K562 (cell line): ENCODE measurements around the gene GTF2I. TPM values are rescaled to one million over a fixed set of nuclear protein-coding genes. Genes with fewer than 3 reads are reported as not detected.

ENCODE experiments used
- ATAC-seq: fragments of 200-7000 bp; cut with Tn5 transposase; 3 replicates; pipeline ENCODE4 v1.9.1; 2020; ENCODE audit warnings: moderate library complexity
- BruUV-seq: library from RNA; stranded (reverse); fragments of 400-500 nt; replicated peaks from 2 replicates; lab custom pipeline; 2021; lab: Mats Ljungman, UMichigan
- CTCF ChIA-PET: fragments of 300-600 bp; formaldehyde crosslinking; extraction: SDS; loops from one replicate; lab custom pipeline; 2021; ENCODE audit warnings: low intra/inter-chr PET ratio; lab: Yijun Ruan, JAX
- POLR2A ChIA-PET: fragments of 300-600, 350-650 bp; sonication (Branson Sonifier 250); formaldehyde crosslinking; extraction: SDS; loops from one replicate; lab custom pipeline; 2021; ENCODE audit warnings: antibody characterized with exemption, inconsistent platforms; lab: Yijun Ruan, JAX
- DNase-seq, 4 experiments: peaks; one replicate each; pipeline versions ENCODE4 v3.0.0 to v3.0.0-alpha.2; 2011 to 2018; ENCODE audit warnings: low spot score in 3 of 4, mixed read lengths in 3 of 4; ENCODE audit errors: extremely low read depth in 1 of 4
- FAIRE-seq: peaks from 2 replicates; lab custom pipeline; 2011; peaks lifted over from hg19 to GRCh38; lab: Jason Lieb, UNC
- H2AFZ ChIP-seq: 2 replicates; pipeline ENCODE4 v1.6.0; 2011; ENCODE audit warnings: low read depth, low read length, control low read depth, inconsistent platforms
- H3K27ac ChIP-seq: fragments of 200-600 bp; 3 replicates; pipeline ENCODE4 v1.8.0; 2011; ENCODE audit warnings: low read depth, mild to moderate bottlenecking, control low read depth, inconsistent platforms, low read length, moderate library complexity, mixed read lengths; ENCODE audit errors: extremely low read depth
- H3K27me3 ChIP-seq, 2 experiments: fragments of 300-600 bp in 1 of 2; 2 replicates in 1 of 2; 3 replicates in 1 of 2; pipeline versions ENCODE4 v1.6.0 to v1.8.0; 2011; ENCODE audit warnings: inconsistent platforms in 2 of 2, low read length in 2 of 2, mild to moderate bottlenecking in 1 of 2, mixed read lengths in 1 of 2, moderate library complexity in 1 of 2; ENCODE audit not compliant: control insufficient read depth in 2 of 2, insufficient read depth in 2 of 2
- H3K36me3 ChIP-seq: fragments of 300-600 bp; 3 replicates; pipeline ENCODE4 v1.8.0; 2011; ENCODE audit warnings: mild to moderate bottlenecking, low read length, inconsistent platforms; ENCODE audit not compliant: control insufficient read depth, insufficient read depth
- H3K4me1 ChIP-seq, 2 experiments: fragments of 200-600 bp in 1 of 2; replicated peaks in 1 of 2; 2 replicates in 1 of 2; 3 replicates in 1 of 2; pipeline versions ENCODE4 v1.5.1 to v1.8.0; 2011; ENCODE audit warnings: inconsistent platforms in 2 of 2, low read length in 2 of 2, mild to moderate bottlenecking in 1 of 2, mixed read lengths in 1 of 2, moderate library complexity in 1 of 2; ENCODE audit not compliant: control insufficient read depth in 2 of 2, insufficient read depth in 2 of 2
- H3K4me2 ChIP-seq: 2 replicates; pipeline ENCODE4 v1.6.1; 2011; ENCODE audit warnings: low read length, control low read depth, inconsistent platforms, mixed read lengths; ENCODE audit not compliant: insufficient read depth
- H3K4me3 ChIP-seq: fragments of 200-600 bp; sonication (generic), shearing (Covaris generic); 2 replicates; pipeline ENCODE4 v1.5.1; 2016; ENCODE audit warnings: control low read depth, inconsistent platforms
- H3K79me2 ChIP-seq: fragments of 200-600 bp; 3 replicates; pipeline ENCODE4 v1.8.0; 2011; ENCODE audit warnings: low read length, inconsistent platforms; ENCODE audit not compliant: control insufficient read depth, insufficient read depth
- H3K9ac ChIP-seq, 2 experiments: 2 replicates each; pipeline versions ENCODE4 v1.6.0 to v1.6.1; 2011; ENCODE audit warnings: low read depth in 2 of 2, low read length in 2 of 2, control low read depth in 1 of 2, inconsistent platforms in 1 of 2, mild to moderate bottlenecking in 1 of 2, mixed read lengths in 1 of 2; ENCODE audit not compliant: insufficient read depth in 1 of 2
- H3K9me1 ChIP-seq: one replicate; pipeline ENCODE4 v1.6.0; 2011; ENCODE audit warnings: inconsistent platforms, mild to moderate bottlenecking, low read length, moderate library complexity; ENCODE audit not compliant: control insufficient read depth, insufficient read depth
- H3K9me3 ChIP-seq: replicated peaks from 2 replicates; pipeline ENCODE4 v1.5.1; 2011; ENCODE audit warnings: low read depth, low read length, inconsistent platforms; ENCODE audit not compliant: control insufficient read depth, insufficient read depth
- H4K20me1 ChIP-seq: replicated peaks from 2 replicates; pipeline ENCODE4 v1.6.1; 2011; ENCODE audit warnings: low read length, inconsistent platforms, mixed read lengths; ENCODE audit not compliant: control insufficient read depth, insufficient read depth
- ASH1L ChIP-seq: fragments of 450-650 bp; IDR thresholded peaks from 2 replicates; pipeline ENCODE4 v1.6.1; 2018; ENCODE audit warnings: borderline replicate concordance, mild to moderate bottlenecking, low read depth; ENCODE audit not compliant: partially characterized antibody
- XRCC5 ChIP-seq: fragments of 200-400 bp; formaldehyde crosslinking; IDR thresholded peaks from 2 replicates; pipeline ENCODE4 v1.6.1; 2017; ENCODE audit warnings: low read depth, mild to moderate bottlenecking, low read length
- ZFPM2 ChIP-seq: fragments of 250-450 bp; sonication (Bioruptor Pico); IDR thresholded peaks from 2 replicates; pipeline ENCODE4 v1.5.1; 2022; ENCODE audit warnings: mild to moderate bottlenecking
- ZNF444 ChIP-seq: fragments of 250-450 bp; sonication (Bioruptor Pico); IDR thresholded peaks from 2 replicates; pipeline ENCODE4 v1.4.0; 2020; ENCODE audit warnings: mild to moderate bottlenecking, moderate library complexity
- ZNF740 ChIP-seq, 3 experiments: fragments of 200-800 bp in 1 of 3; sonication (Bioruptor generic) in 1 of 3; sonication (generic) in 1 of 3; formaldehyde crosslinking in 1 of 3; IDR thresholded peaks; 2 replicates each; pipeline versions ENCODE4 v1.6.1 to v1.8.0; 2016 to 2022; ENCODE audit warnings: mild to moderate bottlenecking in 2 of 3, missing compliant biosample characterization in 2 of 3, missing genetic modification characterization in 2 of 3, missing genetic modification reagents in 1 of 3
- WGBS: fragments of 100-300 bp; shearing (Covaris generic); methylation state at CpG from one replicate; pipeline ENCODE4 v1.1.6; 2016; ENCODE audit warnings: low coverage, mixed read lengths; ENCODE audit not compliant: insufficient coverage; ENCODE audit errors: missing lambda C conversion rate; 5-methylcytosine and 5-hydroxymethylcytosine counted together
- in situ Hi-C: fragments of 300-500 bp; cut with MboI; formaldehyde crosslinking; loops from 4 replicates; pipeline ENCODE4 v1.15.0; 2018; ENCODE audit warnings: inconsistent platforms, mixed read lengths
- intact Hi-C: fragments of 100-400 bp; cut with micrococcal nuclease; formaldehyde crosslinking; loops from 2 replicates; pipeline ENCODE4 v1.14.2; 2022
- polyA plus RNA-seq, 8 experiments: library from polyadenylated mRNA; depleted of rRNA in 4 of 8; stranded (reverse) in 5 of 8; unstranded in 3 of 8; fragments of >200 nt; fragmentation: Nextera tagmentation in 2 of 8; fragmentation: Illumina TruSeq in 1 of 8; extraction: Ambion mirVana in 2 of 8; extraction: Trizol in 1 of 8; gene quantifications; 2 replicates each; pipeline versions ENCODE4 v1.2.1 to v1.2.3, GENCODE V29; 2011 to 2014; ENCODE audit warnings: inconsistent platforms in 1 of 8, missing spikeins in 1 of 8
- total RNA-seq, 7 experiments: library from RNA; depleted of rRNA in 6 of 7; stranded (reverse); fragments of >200 nt in 6 of 7; fragmentation: Illumina TruSeq in 2 of 7; extraction: Trizol in 2 of 7; gene quantifications; 2 replicates each; pipeline versions ENCODE4 v1.2.1 to v1.2.3, GENCODE V29; 2011 to 2021; ENCODE audit warnings: low replicate concordance in 1 of 7
- TF ChIP-seq, protein P1 (sequence below), 2 experiments: fragments of 450-650 bp; IDR thresholded peaks; 2 replicates each; pipeline ENCODE4 v1.6.1; 2016; ENCODE audit warnings: mild to moderate bottlenecking in 2 of 2, borderline replicate concordance in 1 of 2, low read depth in 1 of 2, moderate library complexity in 1 of 2

The GTF2I gene
- total and polyA plus RNA-seq, 9 of the 15 experiments (the other 6 are each of a cell fraction or from before 2014, with no cell fraction given): 8.4 to 161 (median 90.0) TPM

- Histone ChIP-seq H2AFZ (no peak overlapping the region), H3K27me3 (no peaks in the 10 kb centered on the region), H3K4me2 (no peak overlapping the region), H3K79me2 (peaks cover 18% of the 10 kb centered on the region), H3K27ac (no peak overlapping the region), H4K20me1 (peaks cover 2% of the 10 kb centered on the region; the same call in 1 of the 2 replicates), H3K9ac (no peak overlapping the region), H3K4me3 (no peak overlapping the region), H3K36me3 (peaks cover 2% of the 10 kb centered on the region; the same call in 1 of the 3 replicates), H3K9me3 (no peaks in the 10 kb centered on the region), H3K9me1 (no peaks in the 10 kb centered on the region), H3K4me1 (peaks cover 32 to 40% of the 10 kb centered on the region in 2 experiments)
- intact Hi-C loops: loop anchor here (10.0 kb wide), 1 partner anchor 199 kb away; the partner anchor contains the start of gene GTF2IRD1
- in situ Hi-C loops: no loop called here
- FAIRE-seq (no peak), ATAC-seq (no peak), DNase-seq (no peak)
- BruUV-seq: no TSS peak
- POLR2A ChIA-PET: interaction anchor here (1.9 kb wide), 1 partner anchor 16 kb away, joined by 5 read pairs; no protein-coding TSS in a partner anchor
- TF ChIP-seq ASH1L (no peak), ZNF444 (CRISPR knock-in tag) (no peak), ZFPM2 (CRISPR knock-in tag) (no peak), XRCC5 (no peak), ZNF740 (CRISPR knock-in tag; IDR thresholded peaks at IDR 0.05) (no peak), ZNF740 (tag; IDR thresholded peaks at IDR 0.05) (no peak)
- TF ChIP-seq, protein P1, sequence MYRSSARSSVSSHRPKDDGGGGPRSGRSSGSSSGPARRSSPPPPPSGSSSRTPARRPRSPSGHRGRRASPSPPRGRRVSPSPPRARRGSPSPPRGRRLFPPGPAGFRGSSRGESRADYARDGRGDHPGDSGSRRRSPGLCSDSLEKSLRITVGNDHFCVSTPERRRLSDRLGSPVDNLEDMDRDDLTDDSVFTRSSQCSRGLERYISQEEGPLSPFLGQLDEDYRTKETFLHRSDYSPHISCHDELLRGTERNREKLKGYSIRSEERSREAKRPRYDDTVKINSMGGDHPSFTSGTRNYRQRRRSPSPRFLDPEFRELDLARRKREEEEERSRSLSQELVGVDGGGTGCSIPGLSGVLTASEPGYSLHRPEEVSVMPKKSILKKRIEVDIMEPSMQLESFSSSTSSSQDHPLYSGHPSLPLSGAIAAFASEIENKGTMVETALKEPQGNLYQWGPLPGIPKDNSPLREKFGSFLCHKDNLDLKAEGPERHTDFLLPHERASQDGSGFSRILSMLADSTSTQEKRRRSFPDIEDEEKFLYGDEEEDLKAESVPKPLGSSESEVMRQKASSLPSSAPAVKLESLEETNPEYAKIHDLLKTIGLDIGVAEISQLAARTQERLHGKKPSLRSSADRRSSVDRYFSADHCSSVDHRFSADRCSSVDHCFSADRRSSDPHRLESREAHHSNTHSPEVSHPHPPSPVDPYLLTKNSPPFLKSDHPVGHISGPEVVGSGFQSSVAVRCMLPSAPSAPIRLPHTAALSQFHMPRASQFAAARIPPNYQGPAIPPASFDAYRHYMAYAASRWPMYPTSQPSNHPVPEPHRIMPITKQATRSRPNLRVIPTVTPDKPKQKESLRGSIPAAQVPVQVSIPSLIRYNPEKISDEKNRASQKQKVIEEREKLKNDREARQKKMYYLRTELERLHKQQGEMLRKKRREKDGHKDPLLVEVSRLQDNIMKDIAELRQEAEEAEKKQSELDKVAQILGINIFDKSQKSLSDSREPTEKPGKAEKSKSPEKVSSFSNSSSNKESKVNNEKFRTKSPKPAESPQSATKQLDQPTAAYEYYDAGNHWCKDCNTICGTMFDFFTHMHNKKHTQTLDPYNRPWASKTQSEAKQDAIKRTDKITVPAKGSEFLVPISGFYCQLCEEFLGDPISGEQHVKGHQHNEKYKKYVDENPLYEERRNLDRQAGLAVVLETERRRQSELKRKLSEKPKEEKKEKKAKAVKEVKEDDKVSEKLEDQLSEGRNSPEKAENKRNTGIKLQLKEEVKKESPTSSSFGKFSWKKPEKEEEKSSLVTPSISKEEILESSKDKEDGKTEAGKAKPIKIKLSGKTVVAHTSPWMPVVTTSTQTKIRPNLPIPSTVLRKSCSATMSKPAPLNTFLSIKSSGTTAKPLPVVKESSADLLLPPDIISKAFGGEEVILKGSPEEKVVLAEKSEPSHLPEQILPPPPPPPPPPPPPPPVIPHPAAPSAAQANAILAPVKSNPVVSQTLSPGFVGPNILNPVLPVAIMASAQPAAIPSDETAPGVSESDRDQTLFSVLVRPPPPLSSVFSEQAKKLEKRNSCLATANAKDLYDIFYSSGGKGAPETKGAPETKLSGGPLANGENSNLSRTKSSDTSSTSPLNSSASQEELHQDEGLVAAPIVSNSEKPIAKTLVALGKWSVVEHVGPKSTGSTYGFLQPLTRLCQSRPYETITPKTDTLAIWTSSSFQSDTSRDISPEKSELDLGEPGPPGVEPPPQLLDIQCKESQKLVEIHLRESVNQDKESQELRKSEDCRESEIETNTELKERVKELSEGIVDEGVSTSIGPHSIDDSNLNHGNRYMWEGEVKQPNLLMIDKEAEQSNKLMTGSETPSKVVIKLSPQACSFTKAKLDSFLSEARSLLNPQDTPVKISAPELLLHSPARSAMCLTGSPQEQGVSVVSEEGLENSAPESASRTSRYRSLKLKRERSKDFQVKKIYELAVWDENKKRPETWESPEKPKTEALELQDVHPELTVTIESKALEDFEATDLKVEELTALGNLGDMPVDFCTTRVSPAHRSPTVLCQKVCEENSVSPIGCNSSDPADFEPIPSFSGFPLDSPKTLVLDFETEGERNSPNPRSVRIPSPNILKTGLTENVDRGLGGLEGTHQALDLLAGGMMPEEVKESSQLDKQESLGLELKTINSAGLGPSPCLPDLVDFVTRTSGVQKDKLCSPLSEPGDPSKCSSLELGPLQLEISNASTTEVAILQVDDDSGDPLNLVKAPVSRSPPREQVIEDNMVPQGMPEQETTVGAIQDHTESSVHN (IDR thresholded peaks at IDR 0.05; ENCODE audit: borderline replicate concordance in 1 of 2, low read depth in 1 of 2): no peak
- CTCF ChIA-PET: no interaction called here
- WGBS: 77% methylated on average over 11 of the region's 11 CpGs
These were observed 3.8 kb upstream of the GTF2I start for GRCh38 chr7:74653686-74654181.
